Activated naive CD4-positive, alpha-beta T cell treated with anti-CD3 and anti-CD28 coated beads, Interleukin-2, amount 50 U/mL, for 72 hours (primary cell): ENCODE results near the gene ERFL. TPM values are rescaled to one million over a fixed set of nuclear protein-coding genes. Genes with fewer than 3 reads are reported as not detected.

Source experiments
- ATAC-seq, 2 donors: fragments of 150-1000 bp; cut with Tn5 transposase; 2 replicates each; pipeline ENCODE4 v1.10.0; 2021; ENCODE audit warnings: mild to moderate bottlenecking in 2 of 2, moderate library complexity in 2 of 2
- DNase-seq, 2 donors: peaks; one replicate each; pipeline ENCODE4 v3.0.0; 2021 to 2022; ENCODE audit warnings: low spot score in 2 of 2
- H3K27ac Mint-ChIP-seq, 2 donors: one replicate each; pipeline ENCODE4 v1.8.0; 2022; ENCODE audit warnings: mild to moderate bottlenecking in 2 of 2, mixed read lengths in 2 of 2
- H3K36me3 Mint-ChIP-seq, 2 donors: one replicate each; pipeline ENCODE4 v1.8.0; 2022; ENCODE audit warnings: mixed read lengths in 2 of 2
- H3K9me3 Mint-ChIP-seq, 2 donors: one replicate each; pipeline ENCODE4 v1.8.0; 2022; ENCODE audit warnings: mixed read lengths in 2 of 2
- total RNA-seq, 2 donors: library from RNA; stranded (reverse); gene quantifications; one replicate each; pipeline ENCODE4 v1.2.3, GENCODE V29; 2022

Gene ERFL
- total RNA-seq, 2 donors from 2014 or later, result 1.7 to 2.9 TPM

GRCh38 chr19:41933693-41934426 lies 5.6 kb upstream of the ERFL start:
- no peak for ATAC-seq
- no peaks in the 10 kb centered on the region for H3K9me3 Mint-ChIP-seq
- DNase-seq, result no peak
- H3K36me3 Mint-ChIP-seq, result no peaks in the 10 kb centered on the region
- peak overlapping the region in 1 of 2 donors; percentile 81 for H3K27ac Mint-ChIP-seq

GRCh38 chr19:41932720-41933332 lies 4.6 kb upstream of the ERFL start:
- ATAC-seq (no peak), DNase-seq (no peak)
- Mint-ChIP-seq H3K27ac (peak overlapping the region in 1 of 2 donors; percentile 81), H3K36me3 (no peaks in the 10 kb centered on the region), H3K9me3 (no peaks in the 10 kb centered on the region)

DNA sequence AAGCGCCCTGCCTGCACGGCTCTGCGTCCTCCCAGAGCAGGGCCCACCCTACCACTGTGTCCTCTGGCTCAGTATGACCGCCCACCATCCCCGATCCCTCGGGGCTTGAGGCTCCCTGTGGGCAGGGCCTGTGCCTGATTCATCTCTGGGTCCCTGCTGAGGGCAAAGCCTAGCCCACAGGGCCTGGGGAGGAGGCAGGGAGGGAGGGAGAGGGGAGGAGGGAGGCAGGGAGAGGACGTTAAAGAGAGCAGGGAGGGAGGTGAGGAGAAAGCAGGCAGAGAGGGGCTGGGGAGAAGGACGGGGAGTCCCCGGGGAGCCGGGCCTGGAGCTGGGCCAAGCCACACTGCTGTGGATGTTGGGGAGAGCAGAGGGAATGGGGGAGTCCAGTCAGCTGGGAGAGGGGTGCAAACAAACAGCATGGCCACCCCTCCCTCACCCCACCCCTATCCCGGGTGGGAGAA lies 4.0 kb upstream of the ERFL start:
- DNase-seq (no peak), ATAC-seq (no peak)
- H3K36me3 Mint-ChIP-seq, result no peaks in the 10 kb centered on the region
- no peak overlapping the region for H3K27ac Mint-ChIP-seq
- H3K9me3 Mint-ChIP-seq, result no peaks in the 10 kb centered on the region

DNA sequence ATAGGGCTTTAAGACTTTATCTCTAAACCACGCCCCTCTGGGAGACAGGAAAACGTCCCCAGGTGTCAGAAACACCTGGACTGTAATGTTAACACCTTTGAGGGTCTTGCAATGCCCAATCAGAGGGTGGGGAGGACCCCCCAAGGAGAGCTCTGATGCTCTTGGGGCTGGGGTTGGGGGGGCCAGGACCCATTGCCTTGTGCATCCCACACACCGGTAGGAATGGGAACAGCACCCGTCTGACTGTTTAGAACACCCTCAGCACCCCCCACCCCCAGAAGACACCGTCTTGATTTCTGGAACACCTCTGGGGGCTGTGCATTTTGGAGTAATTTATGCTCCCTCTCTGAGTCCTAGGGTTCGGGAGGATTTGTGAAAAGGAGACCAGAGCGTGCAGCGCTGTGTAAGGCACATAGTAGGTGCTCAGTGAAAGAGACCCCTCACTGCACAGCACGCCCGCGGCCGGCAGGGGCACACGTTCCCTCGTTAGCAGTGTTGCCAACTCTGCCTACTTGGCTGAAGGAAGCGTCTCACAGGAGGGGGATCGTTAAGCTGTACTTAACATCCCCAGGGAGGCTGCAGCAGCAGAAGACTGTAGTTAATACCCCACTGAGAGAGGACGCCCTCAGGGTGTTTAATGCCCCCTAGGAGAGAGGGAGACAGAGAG lies 2.8 kb upstream of the ERFL start:
- ATAC-seq, result no peak
- H3K36me3 Mint-ChIP-seq, result no peaks in the 10 kb centered on the region
- no peaks in the 10 kb centered on the region for H3K9me3 Mint-ChIP-seq
- H3K27ac Mint-ChIP-seq, result no peak overlapping the region
- DNase-seq, result no peak

DNA sequence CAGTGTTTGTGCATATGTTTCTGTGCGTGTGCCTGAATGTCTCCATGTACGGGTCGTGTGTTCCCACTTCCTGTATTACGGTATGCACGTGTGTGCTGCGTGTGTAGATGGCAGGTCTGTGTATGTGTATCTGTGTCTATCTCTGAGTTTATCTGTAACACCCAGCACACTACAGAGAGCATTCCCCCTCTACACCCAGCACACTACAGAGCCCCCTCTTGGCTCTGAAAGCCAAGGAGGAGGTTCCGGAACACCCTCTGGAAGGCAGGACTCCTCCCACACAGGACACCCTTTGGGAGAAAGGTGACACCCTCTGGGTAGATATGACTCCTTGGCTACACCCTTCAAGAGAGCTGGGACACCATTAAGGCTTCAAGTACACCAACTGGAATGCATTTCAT lies 2.1 kb upstream of the ERFL start:
- H3K9me3 Mint-ChIP-seq, result no peaks in the 10 kb centered on the region
- H3K27ac Mint-ChIP-seq, result peak overlapping the region in 1 of 2 donors; percentile 12
- H3K36me3 Mint-ChIP-seq, result no peaks in the 10 kb centered on the region
- no peak for ATAC-seq
- no peak for DNase-seq

DNA sequence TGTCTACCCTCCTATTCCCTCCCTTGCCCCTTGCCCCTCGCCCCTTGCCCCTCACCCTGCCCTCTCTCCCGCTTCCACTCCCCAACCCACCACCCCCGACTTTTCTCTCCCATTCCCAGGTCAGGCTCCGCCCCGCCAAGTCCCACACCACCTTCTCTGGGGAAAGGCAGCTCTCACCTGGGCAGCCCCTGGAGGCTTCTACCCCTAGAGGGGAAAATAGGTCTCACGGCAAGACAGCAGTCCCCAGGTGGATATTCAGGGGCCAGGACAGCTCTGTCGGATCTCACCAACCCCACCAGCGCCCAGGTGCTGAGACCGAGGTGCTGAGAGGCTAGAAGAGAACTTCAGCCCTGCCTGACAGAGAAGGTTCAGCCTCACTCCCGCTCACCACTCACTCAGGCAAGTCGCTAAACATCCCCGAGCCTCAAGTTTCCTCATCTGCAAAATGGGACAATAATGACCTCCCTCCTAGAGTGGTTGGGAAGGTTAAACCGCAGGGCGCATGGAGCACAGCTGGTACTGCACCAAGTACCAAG lies 1.4 kb upstream of the ERFL start:
- DNase-seq, result no peak
- Mint-ChIP-seq H3K27ac (peak overlapping the region in 1 of 2 donors; percentile 7), H3K36me3 (no peaks in the 10 kb centered on the region), H3K9me3 (no peaks in the 10 kb centered on the region)
- ATAC-seq, result no peak

DNA sequence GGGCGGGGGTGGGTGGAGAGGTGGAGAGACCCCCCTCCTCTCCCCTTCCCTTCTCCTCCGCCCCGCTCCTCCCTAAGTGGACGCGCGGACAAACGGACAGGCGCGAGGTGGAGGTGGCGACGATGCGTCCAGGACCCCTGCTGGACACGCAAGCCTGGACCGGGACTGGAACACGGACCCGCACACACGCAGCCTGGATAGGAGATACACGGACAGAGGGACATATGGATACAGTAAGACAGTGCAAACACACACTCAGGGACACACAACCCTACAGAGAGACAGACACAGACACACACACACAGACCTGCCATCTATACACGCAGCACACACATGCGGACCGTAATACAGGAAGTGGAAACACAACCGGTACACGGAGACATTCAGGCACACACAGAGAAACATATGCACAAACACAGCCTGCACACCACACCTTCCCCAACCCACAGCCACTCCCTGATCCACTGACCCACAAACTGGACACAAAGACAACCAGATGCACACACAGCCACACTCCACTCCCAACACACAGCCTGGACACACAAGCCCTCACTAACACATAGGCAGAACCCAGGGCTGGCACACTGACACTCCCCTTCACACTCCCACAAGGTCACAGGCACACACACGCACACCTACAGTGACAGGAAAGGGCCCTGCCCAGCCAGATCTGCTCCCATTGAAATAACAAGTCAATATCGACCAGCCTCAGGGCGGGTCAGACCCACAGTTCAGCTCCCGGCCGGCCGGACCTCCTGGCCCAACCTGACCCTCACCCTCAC lies 696 bp upstream of the ERFL start:
- Mint-ChIP-seq H3K27ac (peak overlapping the region in 1 of 2 donors; percentile 7), H3K36me3 (no peaks in the 10 kb centered on the region), H3K9me3 (no peaks in the 10 kb centered on the region)
- ATAC-seq (peak; percentile 53 to 70), DNase-seq (no peak)

DNA sequence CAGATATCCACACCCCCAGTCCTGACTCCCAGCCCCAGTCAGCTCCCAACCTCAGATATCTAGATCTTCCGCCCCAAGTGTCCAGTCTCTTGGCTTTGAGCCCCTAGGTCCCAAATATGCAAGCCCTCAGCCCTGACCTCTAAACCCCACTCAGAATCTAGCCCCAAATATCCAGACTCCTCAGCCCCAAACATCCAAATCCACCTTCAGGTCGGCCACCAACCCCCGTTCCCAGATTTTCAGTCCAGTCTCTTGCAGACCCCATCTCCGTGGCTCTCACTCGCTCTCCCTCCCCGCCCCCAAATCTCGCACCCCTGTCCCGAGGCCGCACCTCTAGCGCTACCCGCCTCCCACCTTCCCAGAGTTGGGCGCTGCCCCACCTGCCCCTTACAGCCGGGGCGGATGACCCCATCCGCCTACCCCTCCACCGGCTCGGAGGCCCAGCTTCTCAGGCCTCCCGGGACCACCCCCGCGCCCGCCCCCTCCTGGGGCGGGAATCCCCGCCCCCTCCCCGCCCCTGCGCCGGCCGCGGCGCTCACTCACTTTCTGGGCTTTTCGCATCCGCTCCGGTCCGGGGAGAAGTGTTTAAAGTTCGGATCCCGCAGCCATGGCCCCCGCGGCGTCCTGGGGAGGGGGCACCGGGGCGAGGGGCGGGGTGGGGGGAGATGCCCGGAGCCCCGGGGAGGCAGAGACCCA lies 604 bp downstream of the ERFL start:
- ATAC-seq (peak; percentile 43 to 51), DNase-seq (no peak)
- Mint-ChIP-seq H3K36me3 (no peaks in the 10 kb centered on the region), H3K27ac (no peak overlapping the region), H3K9me3 (no peaks in the 10 kb centered on the region)

DNA sequence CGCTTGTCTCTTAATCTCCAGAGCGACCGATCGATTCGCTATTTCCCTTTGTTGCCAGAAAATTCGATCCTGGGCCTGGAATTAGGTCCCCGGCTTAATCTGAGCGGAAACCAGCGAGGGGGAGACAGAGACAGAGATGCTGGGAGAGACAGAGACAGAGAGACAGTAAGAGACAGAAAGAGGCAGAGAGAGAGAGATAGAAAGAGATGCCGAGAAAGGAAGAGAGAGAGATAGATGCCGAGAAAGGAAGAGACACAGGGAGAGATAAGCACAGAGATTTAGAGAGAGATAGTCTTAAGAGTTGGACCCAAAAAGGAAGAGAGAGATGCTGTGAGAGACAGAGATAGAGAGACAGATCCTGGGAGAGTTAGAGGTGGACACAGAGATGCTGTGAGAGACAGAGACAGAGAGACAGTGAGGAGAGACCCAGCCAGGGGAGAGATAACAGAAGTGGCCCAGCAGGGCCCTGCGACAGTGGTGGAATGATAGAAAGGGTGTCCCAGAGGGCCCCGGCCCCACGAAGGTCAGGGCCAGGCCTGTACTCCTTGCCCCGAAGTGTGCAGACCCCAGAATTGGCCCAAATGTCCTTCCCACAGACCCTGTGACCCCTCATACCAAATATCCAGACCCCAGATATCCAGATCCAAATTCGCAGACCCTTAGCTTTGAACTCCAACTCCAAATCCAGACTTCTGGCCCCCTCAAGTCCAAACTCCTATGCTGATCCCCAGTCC lies 1.3 kb downstream of the ERFL start:
- DNase-seq (no peak), ATAC-seq (no peak)
- no peak overlapping the region for H3K27ac Mint-ChIP-seq
- no peaks in the 10 kb centered on the region for H3K36me3 Mint-ChIP-seq
- H3K9me3 Mint-ChIP-seq, result no peaks in the 10 kb centered on the region

- Mint-ChIP-seq H3K9me3 (no peaks in the 10 kb centered on the region), H3K27ac (no peak overlapping the region), H3K36me3 (no peaks in the 10 kb centered on the region)
- ATAC-seq (no peak), DNase-seq (no peak)
These were observed 2.1 kb downstream of the ERFL start for GRCh38 chr19:41926028-41926762.

- H3K36me3 Mint-ChIP-seq, result no peaks in the 10 kb centered on the region
- DNase-seq (no peak), ATAC-seq (no peak)
- H3K9me3 Mint-ChIP-seq, result no peaks in the 10 kb centered on the region
- no peak overlapping the region for H3K27ac Mint-ChIP-seq
These were observed 2.8 kb downstream of the ERFL start for GRCh38 chr19:41925208-41926003.

- no peak overlapping the region for H3K27ac Mint-ChIP-seq
- no peak for ATAC-seq
- no peak for DNase-seq
- no peaks in the 10 kb centered on the region for H3K9me3 Mint-ChIP-seq
- H3K36me3 Mint-ChIP-seq, result no peaks in the 10 kb centered on the region
These were observed 3.8 kb downstream of the ERFL start for GRCh38 chr19:41924151-41925145.

DNA sequence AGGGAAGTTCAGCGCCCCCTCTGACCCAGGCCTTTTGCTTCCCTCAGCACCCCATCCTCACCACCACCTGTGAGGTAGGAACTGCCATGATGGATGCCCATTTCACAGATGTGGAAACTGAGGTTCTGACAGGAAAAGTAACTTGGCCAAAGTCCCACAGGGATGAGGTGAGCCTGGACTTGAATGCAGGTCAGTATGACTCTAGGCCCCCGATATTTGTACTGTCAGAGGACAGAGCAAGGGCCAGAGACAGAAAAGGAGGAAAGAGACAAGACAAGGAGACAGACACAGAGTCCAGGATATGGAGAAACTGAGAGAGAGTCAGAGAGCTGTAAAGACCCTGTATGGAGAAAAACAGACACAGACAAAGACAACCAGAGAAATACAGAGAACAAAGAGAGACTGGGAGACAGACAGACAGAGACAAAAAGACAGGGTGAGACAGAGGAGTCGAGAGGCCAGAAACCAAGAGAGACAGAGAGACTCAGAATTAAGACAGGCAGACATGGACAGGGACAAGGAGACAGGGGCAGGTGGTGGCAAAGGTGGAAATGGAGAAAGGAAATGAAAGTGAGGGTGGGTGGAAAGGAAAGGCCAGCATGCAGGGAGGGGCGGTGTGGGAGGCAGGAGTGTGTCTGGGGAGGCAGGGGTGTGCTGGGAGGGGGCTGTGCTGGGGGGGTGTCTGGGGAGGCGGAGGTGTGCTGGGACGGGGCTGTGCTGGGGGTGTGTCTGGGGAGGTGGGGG lies 5.0 kb downstream of the ERFL start:
- Mint-ChIP-seq H3K9me3 (no peaks in the 10 kb centered on the region), H3K36me3 (no peaks in the 10 kb centered on the region), H3K27ac (no peak overlapping the region)
- ATAC-seq (no peak), DNase-seq (no peak)
